Right kidney (tissue), 1 donor: ENCODE measurements around the gene AKIRIN2.
"Not testable (repeated sequence)": the region's sequence is repeated elsewhere in the genome, so short reads cannot be mapped to it uniquely, and the experiment has no call there.

ENCODE experiments used
- DNase-seq: peaks from one replicate; pipeline ENCODE4 v3.0.0-alpha.2; 2016

AKIRIN2 gene

DNA sequence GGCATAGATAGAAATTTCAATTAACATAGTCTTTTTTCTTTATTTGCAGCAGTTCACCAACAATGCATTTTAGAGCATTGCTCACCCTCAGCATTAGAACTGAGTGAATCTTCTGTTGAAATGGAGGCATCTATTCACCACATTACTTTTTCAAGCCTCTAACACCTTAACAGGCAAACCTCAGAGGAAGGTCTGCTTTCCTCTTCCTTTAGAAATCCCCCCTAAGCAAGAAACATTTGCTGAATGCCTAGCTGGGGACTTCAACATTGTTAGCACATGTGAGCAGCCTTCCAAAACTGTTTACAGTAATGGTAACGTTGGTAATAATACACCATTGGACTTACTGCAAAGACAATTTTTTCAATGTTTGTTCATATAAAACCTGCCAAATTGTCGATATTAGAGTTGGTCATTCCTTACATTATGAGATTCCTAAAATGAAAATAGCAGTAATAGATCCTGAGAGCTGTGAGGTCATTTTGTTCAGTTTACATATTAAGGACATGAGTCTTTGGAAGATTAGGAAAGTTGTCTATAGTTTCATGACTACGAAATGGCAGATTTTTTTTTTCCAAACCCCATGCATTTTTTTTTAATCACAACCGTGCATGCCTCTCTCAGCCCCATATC, 20.6 kb upstream of the AKIRIN2 start:
- DNase-seq = no peak

DNA sequence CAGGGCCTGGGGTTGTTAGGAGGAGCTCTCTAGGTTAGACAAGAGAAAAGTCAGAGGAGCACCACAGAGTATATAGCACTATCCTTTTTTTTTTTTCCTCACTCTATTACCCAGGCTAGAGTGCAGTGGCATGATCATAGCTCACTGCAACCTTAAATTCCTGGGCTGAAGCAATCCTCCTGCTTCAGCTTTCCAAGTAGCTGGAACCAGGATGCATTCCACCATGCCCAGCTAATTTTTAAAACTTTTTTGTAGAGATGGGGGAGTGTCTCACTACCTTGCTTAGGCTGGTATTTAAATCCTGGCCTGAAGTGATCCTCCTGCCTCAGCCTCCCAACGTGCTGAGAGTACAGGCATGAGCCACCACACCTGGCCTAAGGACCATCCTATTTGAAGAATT, 19.3 kb upstream of the AKIRIN2 start:
- DNase-seq = no peak

GRCh38 chr6:87718662-87719433, 16.8 kb upstream of the AKIRIN2 start:
- no peak for DNase-seq

GRCh38 chr6:87716928-87717614, 15.0 kb upstream of the AKIRIN2 start:
- no peak for DNase-seq

DNA sequence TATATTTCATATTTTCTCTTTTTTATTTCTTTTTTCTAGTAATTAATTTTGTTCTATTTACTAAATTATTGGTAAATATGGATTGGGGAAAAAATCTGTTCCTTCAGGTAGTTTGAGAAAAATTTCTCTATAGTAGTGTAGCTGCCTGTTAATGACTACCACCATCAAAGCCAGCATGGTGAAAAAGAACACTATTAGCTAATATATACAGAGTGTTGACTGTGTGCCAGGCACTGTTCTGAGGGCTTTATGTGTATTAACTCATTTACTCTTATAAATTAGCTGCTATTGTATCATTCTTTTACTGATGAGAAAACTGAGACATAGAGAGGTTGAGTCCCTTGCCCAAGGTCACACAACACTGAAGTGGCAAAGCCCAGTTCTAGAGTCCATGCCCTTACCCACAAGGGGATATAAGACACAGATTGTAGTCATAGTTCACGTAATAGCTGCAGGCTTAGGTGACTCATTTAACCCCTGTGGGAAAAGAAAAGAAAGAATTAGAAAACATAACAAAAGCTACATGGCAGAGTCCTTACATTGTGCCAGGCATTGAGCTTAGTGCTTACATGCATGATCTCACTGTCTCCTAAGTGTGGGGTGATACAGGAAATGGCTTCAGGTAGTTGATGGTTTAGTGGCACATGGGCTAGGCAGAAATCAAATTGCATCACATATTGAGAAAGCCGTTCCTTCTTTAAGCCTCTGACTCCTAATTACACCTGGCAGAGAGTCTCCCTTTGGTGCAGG, 12.2 kb upstream of the AKIRIN2 start:
- no peak for DNase-seq

DNA sequence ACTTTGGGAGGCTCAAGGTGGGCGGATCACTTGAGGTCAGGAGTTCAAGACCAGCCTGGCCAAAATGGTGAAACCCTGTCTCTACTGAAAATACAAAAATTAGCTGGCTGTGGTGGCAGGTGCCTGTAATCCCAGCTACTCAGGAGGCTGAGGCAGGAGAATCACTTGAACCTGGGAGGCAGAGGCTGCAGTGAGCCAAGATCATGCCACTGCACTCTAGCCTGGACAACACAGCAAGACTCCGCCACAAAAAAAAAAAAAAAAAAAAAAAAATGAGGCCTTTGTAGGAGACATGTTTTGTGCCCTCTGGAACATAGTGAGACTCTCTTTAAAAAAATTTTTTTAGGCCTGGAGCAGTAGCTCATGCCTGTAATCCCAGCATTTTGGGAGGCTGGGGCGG, 10.7 kb upstream of the AKIRIN2 start:
- DNase-seq = not testable (repeated sequence)

GRCh38 chr6:87710090-87710489, 8.1 kb upstream of the AKIRIN2 start:
- no peak for DNase-seq

DNA sequence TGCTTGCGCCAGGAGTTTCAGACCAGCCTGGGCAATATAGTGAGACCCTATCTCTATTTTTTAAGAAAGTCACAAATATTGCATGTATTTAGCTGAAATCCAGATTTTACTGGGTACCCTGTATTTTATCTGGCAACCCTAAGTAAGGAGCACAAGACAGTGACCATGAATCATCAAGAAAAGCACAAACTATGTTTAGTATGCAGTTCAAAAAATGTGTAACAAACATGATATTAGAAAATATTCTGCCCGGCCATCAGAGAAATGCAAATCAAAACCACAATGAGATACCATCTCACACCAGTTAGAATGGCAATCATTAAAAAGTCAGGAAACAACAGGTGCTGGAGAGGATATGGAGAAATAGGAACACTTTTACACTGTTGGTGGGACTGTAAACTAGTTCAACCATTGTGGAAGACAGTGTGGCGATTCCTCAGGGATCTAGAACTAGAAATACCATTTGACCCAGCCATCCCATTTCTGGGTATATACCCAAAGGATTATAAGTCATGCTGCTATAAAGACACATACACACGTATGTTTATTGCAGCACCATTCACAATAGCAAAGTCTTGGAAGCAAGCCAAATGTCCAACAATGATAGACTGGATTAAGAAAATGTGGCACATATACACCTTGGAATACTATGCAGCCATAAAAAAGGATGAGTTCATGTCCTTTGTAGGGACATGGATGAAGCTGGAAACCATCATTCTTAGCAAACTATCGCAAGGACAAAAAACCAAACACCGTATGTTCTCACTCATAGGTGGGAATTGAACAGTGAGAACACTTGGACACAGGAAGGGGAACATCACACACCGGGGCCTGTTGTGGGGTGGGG, 6.8 kb upstream of the AKIRIN2 start:
- DNase-seq = not testable (repeated sequence)

GRCh38 chr6:87706187-87706966, 4.3 kb upstream of the AKIRIN2 start:
- DNase-seq = no peak

DNA sequence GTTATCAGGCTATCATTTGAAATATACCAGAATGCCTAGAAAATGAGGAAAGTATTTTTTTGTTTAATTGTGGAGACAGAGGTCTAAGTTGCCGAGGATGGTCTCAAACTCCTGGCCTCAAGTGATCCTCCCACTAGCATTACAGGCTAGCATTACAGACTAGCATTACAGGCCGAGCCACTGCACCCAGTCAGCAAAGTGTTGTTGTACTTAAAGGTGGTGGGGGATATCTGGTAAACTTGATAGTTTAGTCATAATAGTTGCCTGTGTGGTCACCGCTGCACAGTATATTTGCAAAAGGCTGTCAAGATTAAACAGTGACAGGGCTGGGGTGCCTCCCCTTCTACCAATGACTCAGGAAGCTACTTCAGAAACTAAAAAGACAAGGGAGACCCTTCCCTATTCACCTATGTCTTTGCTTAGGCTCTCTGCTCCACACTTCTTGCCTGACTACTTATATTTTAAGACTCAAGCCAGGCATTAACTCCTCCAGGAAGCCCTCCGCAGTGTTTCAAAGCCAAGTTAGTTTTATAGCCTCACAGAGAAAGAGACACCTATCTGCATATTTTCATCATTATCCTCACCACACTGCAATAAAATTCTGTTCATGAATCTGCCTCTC, 3.1 kb upstream of the AKIRIN2 start:
- no peak for DNase-seq

GRCh38 chr6:87703039-87703438, 1.0 kb upstream of the AKIRIN2 start:
- peak; percentile 14 for DNase-seq

GRCh38 chr6:87702589-87702945, 534 bp upstream of the AKIRIN2 start:
- no peak for DNase-seq

GRCh38 chr6:87701344-87701675, 723 bp downstream of the AKIRIN2 start:
- DNase-seq = no peak

DNA sequence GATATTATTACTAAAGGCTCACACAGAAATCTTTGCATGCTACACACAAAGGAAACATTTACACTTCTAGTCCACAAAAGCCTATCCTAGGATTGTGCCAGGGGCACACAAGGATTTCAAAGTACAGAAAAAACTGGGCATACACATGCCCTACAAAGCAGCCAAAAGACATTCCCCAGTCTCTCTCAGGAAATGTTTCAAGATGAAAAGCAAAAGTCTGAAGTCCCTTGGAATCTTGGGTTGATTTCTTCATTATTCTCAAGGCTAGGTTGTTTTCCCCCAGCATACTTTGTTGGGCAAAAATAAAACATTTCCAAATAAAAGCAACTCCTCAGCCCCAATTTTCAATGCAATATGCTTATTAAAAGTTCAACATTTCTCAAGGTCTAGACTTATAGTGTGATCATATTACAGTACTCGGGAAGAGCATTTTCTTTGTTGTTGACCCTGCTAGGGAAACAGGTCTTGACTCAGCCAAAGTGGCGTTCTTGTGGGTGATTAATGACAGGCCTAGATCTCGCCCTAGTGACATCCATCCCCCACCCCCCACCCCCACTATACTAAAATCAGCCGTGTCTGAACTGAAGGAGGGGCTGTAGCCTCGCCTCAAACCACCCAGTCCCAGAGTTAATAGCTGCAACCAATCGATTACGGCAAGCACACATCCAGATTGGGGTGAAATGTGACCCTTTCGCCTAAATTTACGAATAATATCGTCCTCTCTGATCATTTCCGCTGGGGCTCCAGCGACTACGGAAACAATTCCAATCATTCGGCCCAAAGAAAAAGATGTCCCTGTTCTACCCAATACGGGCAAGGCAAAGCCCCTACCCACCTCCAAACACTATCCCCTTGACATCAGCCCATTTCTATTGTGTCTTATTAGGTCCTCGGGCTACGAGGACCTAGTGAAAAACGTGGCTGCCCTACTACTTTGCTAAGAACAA, 1.4 kb downstream of the AKIRIN2 start:
- DNase-seq = no peak

GRCh38 chr6:87699576-87699975, 2.5 kb downstream of the AKIRIN2 start:
- DNase-seq = no peak

DNA sequence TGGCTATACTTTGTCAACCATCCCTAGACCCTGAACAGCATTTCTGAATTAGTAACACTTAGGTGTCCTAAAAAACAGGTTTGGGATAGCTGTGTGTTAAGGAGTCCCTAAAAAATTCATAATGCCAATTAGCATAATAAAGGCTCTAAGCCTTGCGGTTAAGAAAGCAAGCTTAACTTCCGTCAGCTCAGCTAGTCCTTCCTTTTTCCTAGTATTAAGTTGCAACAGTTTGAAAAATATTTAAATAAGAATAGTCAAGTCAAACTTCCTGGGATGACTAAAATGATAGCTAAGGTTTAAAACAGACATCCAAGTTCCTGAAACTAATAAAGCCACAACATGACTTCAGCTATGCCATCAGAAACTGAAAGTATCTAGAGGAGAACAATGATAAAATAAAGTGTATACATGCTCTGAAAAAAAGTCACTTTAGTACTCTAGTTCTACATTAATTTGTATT, 3.5 kb downstream of the AKIRIN2 start:
- no peak for DNase-seq

GRCh38 chr6:87697581-87698546, 4.2 kb downstream of the AKIRIN2 start:
- peak; percentile 32 for DNase-seq

DNA sequence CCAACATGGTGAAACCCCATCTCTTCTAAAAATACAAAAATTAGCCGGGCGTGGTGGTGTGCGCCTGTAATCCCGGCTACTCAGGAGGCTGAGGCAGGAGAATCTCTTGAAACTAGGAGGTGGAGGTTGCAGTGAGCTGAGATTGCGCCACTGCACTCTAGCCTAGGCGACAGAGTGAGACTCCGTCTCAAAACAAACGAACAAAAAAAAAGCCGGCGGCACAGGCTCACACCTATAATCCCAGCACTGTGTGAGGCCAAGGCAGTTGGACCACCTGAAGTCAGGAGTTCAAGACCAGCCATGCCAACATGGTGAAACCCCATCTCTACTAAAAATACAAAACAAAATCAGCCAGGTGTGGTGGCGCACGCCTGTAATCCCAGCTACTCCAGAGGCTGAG, 5.2 kb downstream of the AKIRIN2 start:
- DNase-seq = not testable (repeated sequence)
